Lung (tissue), 12 donors: Measurements from ENCODE around the gene TEAD1. TPM values are rescaled to one million over a fixed set of nuclear protein-coding genes. Genes with fewer than 3 reads are reported as not detected.

ENCODE experiments used
- ATAC-seq: fragments of 200-7000 bp; cut with Tn5 transposase; one replicate; pipeline ENCODE4 v1.9.1; 2020; ENCODE audit warnings: moderate number of reproducible peaks; ENCODE audit not compliant: insufficient read depth, low FRiP score
- DNase-seq, 3 donors: peaks; one replicate each; pipeline ENCODE4 v3.0.0-alpha.2; 2013 to 2017
- H3K27ac ChIP-seq, 2 donors: one replicate each; pipeline ENCODE4 v1.5.1; 2013; ENCODE audit warnings: mild to moderate bottlenecking in 2 of 2, moderate library complexity in 2 of 2, control low read depth in 1 of 2, inconsistent platforms in 1 of 2, low read depth in 1 of 2, low read length in 1 of 2
- H3K27me3 ChIP-seq, 3 donors: one replicate each; pipeline ENCODE4 v1.5.1; 2013; ENCODE audit warnings: low read length in 2 of 3; ENCODE audit not compliant: control insufficient read depth in 3 of 3, insufficient read depth in 3 of 3
- H3K36me3 ChIP-seq, 4 donors: one replicate each; pipeline ENCODE4 v1.5.1; 2013; ENCODE audit warnings: low read length in 4 of 4, mild to moderate bottlenecking in 1 of 4, moderate library complexity in 1 of 4; ENCODE audit not compliant: control insufficient read depth in 4 of 4, insufficient read depth in 4 of 4
- H3K4me1 ChIP-seq, 5 donors: one replicate each; pipeline ENCODE4 v1.5.1; 2013; ENCODE audit warnings: low read length in 5 of 5, mild to moderate bottlenecking in 2 of 5, moderate library complexity in 1 of 5; ENCODE audit not compliant: control insufficient read depth in 5 of 5, insufficient read depth in 5 of 5
- H3K4me3 ChIP-seq: one replicate; pipeline ENCODE4 v1.5.1; 2013; ENCODE audit warnings: mild to moderate bottlenecking, control low read depth, moderate library complexity
- H3K9ac ChIP-seq, 2 donors: one replicate each; pipeline ENCODE4 v1.5.1; 2013; ENCODE audit warnings: low read length in 2 of 2, control low read depth in 1 of 2; ENCODE audit not compliant: insufficient read depth in 1 of 2
- H3K9me3 ChIP-seq, 4 donors: one replicate each; pipeline ENCODE4 v1.5.1; 2013; ENCODE audit warnings: low read length in 3 of 4, mild to moderate bottlenecking in 1 of 4, moderate library complexity in 1 of 4; ENCODE audit not compliant: control insufficient read depth in 4 of 4, insufficient read depth in 3 of 4
- CTCF ChIP-seq: IDR thresholded peaks from 2 replicates; pipeline ENCODE4 v1.5.1; 2012; ENCODE audit warnings: mild to moderate bottlenecking; ENCODE audit errors: control extremely low read depth, extremely low read depth
- WGBS, 2 donors: extraction: QIAGEN DNeasy Blood & Tissue Kit; methylation state at CpG; one replicate each; pipeline ENCODE4 v1.1.7; 2013; 5-methylcytosine and 5-hydroxymethylcytosine counted together
- polyA plus RNA-seq, 2 donors: library from polyadenylated mRNA; stranded (reverse); fragments of 200-250 nt; gene quantifications; one replicate each; pipeline ENCODE4 v1.2.1, GENCODE V29; 2013
- total RNA-seq, 2 donors: library from RNA; depleted of rRNA in 1 of 2; stranded (reverse); fragments of >200 nt in 1 of 2; gene quantifications; one replicate each; pipeline ENCODE4 v1.2.1, GENCODE V29; 2014 to 2021
- donor health status: control.
- donor health status: control.
- donor health status: Bipolar disorder and iron deficiency.
- donor health status: healthy.
- donor health status: DM: yes; HTN: yes; CAD: no.

Gene TEAD1
- total and polyA plus RNA-seq, 4 donors, result 7.7 to 141 (median 38.8) TPM

GRCh38 chr11:12711496-12711895 lies 37.3 kb downstream of the TEAD1 start:
- DNase-seq (no peak), ATAC-seq (no peak)
- TF ChIP-seq CTCF, result no peak
- H3K9me3 ChIP-seq, result no peaks in the 10 kb centered on the region
- H3K9ac ChIP-seq, result no peak overlapping the region
- H3K27me3 ChIP-seq, result no peaks in the 10 kb centered on the region
- H3K4me1 ChIP-seq, result peaks cover 11 to 33% (median 14%) of the 10 kb centered on the region in 5 donors
- H3K36me3 ChIP-seq, result no peaks in the 10 kb centered on the region
- WGBS, 2 donors, result 85 to 100% methylated on average over 1 of the region's 1 CpG
- no peak overlapping the region for H3K27ac ChIP-seq
- H3K4me3 ChIP-seq, result no peak overlapping the region

DNA sequence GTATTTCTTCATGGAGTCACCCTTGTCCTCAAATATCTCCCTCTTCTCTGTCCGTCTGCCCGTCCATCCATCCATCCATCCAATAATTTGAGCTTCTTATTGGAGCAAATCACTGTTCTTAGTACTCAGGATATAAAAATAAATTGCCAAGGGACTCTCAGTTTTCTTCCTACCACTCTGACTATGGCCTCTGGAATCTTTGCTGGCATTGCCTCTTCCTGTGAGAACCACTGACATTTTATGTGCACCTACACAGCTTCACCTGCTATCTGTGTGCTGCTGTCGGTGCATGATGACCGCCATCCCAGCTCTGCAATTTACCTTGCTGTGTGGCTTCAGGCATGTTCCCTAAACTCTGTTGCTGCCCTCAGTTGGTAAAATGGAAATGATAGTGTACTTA lies 37.9 kb downstream of the TEAD1 start:
- Histone ChIP-seq H3K27ac (no peak overlapping the region), H3K27me3 (no peaks in the 10 kb centered on the region), H3K36me3 (no peaks in the 10 kb centered on the region), H3K4me3 (no peak overlapping the region), H3K9me3 (no peaks in the 10 kb centered on the region), H3K4me1 (peaks cover 6 to 27% (median 10%) of the 10 kb centered on the region in 5 donors), H3K9ac (no peak overlapping the region)
- TF ChIP-seq CTCF, result no peak
- ATAC-seq (no peak), DNase-seq (no peak)
- whole genome bisulfite sequencing, 2 donors, result 93 to 96% methylated on average over 4 of the region's 4 CpGs

DNA sequence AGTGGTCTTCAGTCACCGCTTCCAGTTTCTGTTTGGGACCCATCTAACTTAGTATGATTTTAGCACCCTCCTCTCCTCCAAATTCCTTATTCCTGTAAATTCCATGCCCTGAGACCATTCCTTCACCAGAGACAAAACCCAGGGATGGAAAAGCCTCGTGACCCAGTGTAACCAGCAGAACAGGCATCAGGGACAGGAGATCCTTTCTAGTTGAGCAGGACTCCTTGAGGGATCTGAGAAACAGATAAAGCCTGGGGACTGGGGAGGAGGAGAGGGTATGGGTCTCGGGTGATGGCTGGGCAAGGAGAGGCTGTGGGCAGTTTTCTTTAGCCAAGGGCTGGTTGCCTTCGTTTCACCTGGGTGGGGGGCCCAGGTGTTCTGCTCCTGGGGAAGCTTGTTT lies 40.9 kb downstream of the TEAD1 start:
- 69 to 89% methylated on average over 4 of the region's 4 CpGs for WGBS, 2 donors
- H3K9me3 ChIP-seq, result no peaks in the 10 kb centered on the region
- H3K4me3 ChIP-seq, result no peak overlapping the region
- H3K36me3 ChIP-seq, result no peaks in the 10 kb centered on the region
- H3K27me3 ChIP-seq, result no peaks in the 10 kb centered on the region
- TF ChIP-seq CTCF, result no peak
- peaks cover 0 to 16% (median 4%) of the 10 kb centered on the region in 5 donors for H3K4me1 ChIP-seq
- ATAC-seq (no peak), DNase-seq (no peak)
- H3K27ac ChIP-seq, result no peak overlapping the region
- H3K9ac ChIP-seq, result no peak overlapping the region

GRCh38 chr11:12715941-12716340 lies 41.7 kb downstream of the TEAD1 start:
- Histone ChIP-seq H3K36me3 (no peaks in the 10 kb centered on the region), H3K9ac (no peak overlapping the region), H3K27me3 (no peaks in the 10 kb centered on the region), H3K27ac (no peak overlapping the region), H3K4me1 (peaks cover 3 to 19% (median 4%) of the 10 kb centered on the region in 5 donors), H3K9me3 (no peaks in the 10 kb centered on the region), H3K4me3 (no peak overlapping the region)
- DNase-seq, result peak in 1 of 3 donors; percentile 54
- WGBS, 2 donors, result 38 to 48% methylated on average over 11 of the region's 11 CpGs
- TF ChIP-seq CTCF, result no peak
- no peak for ATAC-seq
